Prostate gland (tissue), 2 donors: ENCODE results near the gene HSDL1. TPM values are rescaled to one million over a fixed set of nuclear protein-coding genes. Genes with fewer than 3 reads are reported as not detected.

Experiments used
- DNase-seq: peaks from one replicate; pipeline ENCODE4 v3.0.0-alpha.2; 2019; ENCODE audit warnings: low spot score
- H3K27ac ChIP-seq, 2 donors: fragments of 200-600 bp; sonication (generic); 2 replicates each; pipeline ENCODE4 v1.5.1; 2017 to 2019
- H3K27me3 ChIP-seq: fragments of 200-600 bp; sonication (generic); replicated peaks from 2 replicates; pipeline ENCODE4 v1.5.1; 2019; ENCODE audit not compliant: insufficient read depth
- H3K36me3 ChIP-seq, 2 donors: fragments of 200-600 bp; sonication (generic); 1 replicate in 1 of 2; 2 replicates in 1 of 2; pipeline versions ENCODE4 v1.5.1 to v1.8.1; 2017 to 2019
- H3K4me1 ChIP-seq: fragments of 200-600 bp; sonication (generic); replicated peaks from 2 replicates; pipeline ENCODE4 v1.5.1; 2019
- H3K4me3 ChIP-seq, 2 donors: fragments of 200-600 bp; sonication (generic); 2 replicates each; pipeline ENCODE4 v1.5.1; 2017 to 2019
- H3K9me3 ChIP-seq: fragments of 200-600 bp; sonication (generic); 2 replicates; pipeline ENCODE4 v1.5.1; 2017
- CTCF ChIP-seq, 4 experiments: fragments of 200-600 bp in 2 of 4; fragments of 450-650 bp in 2 of 4; sonication (generic) in 2 of 4; IDR thresholded peaks; 1 replicate in 3 of 4; 2 replicates in 1 of 4; pipeline ENCODE4 v1.5.1; 2016 to 2019; ENCODE audit warnings: antibody characterized with exemption in 4 of 4, mild to moderate bottlenecking in 2 of 4, moderate library complexity in 2 of 4
- POLR2A ChIP-seq: fragments of 450-650 bp; IDR thresholded peaks from one replicate; pipeline ENCODE4 v1.6.1; 2016; ENCODE audit warnings: antibody characterized with exemption, mild to moderate bottlenecking
- POLR2AphosphoS5 ChIP-seq: sonication (generic); formaldehyde crosslinking; IDR thresholded peaks from one replicate; pipeline ENCODE4 v1.6.1; 2017; ENCODE audit warnings: antibody characterized with exemption
- WGBS: methylation state at CpG from one replicate; pipeline ENCODE4 v1.1.5; 2018; 5-methylcytosine and 5-hydroxymethylcytosine counted together
- intact Hi-C: fragments of 100-400 bp; cut with DNase I; formaldehyde crosslinking; loops from one replicate; pipeline ENCODE4 v1.14.2; 2022
- total RNA-seq, 2 donors: library from RNA; depleted of rRNA; stranded (reverse); fragments of >200 nt; gene quantifications; one replicate each; pipeline ENCODE4 v1.1.0, GENCODE V29; 2016

The HSDL1 gene
- total RNA-seq, 2 donors from 2014 or later = 12.0 to 17.3 TPM

- no peak overlapping the region for H3K4me3 ChIP-seq
- TF ChIP-seq POLR2A (no peak), CTCF (IDR thresholded peaks at IDR 0.05) (no peak), POLR2AphosphoS5 (no peak)
- H3K27me3 ChIP-seq = no peaks in the 10 kb centered on the region
- H3K27ac ChIP-seq = no peak overlapping the region
- WGBS = 88% methylated on average over 14 of the region's 14 CpGs
- H3K9me3 ChIP-seq = no peaks in the 10 kb centered on the region
- peaks cover 0 to 13% of the 10 kb centered on the region in 2 donors for H3K36me3 ChIP-seq
- intact Hi-C loops = loop anchor here (10.0 kb wide), 1 partner anchor 403 kb away; no protein-coding TSS in a partner anchor
- peaks cover 4% of the 10 kb centered on the region for H3K4me1 ChIP-seq
- no peak for DNase-seq
Measured at GRCh38 chr16:84081446-84081989, 63.5 kb downstream of the HSDL1 start.

GRCh38 chr16:84080813-84081212, 64.2 kb downstream of the HSDL1 start:
- Histone ChIP-seq H3K36me3 (peaks cover 0 to 13% of the 10 kb centered on the region in 2 donors), H3K4me1 (peaks cover 4% of the 10 kb centered on the region), H3K9me3 (no peaks in the 10 kb centered on the region), H3K4me3 (no peak overlapping the region), H3K27me3 (no peaks in the 10 kb centered on the region), H3K27ac (no peak overlapping the region)
- TF ChIP-seq POLR2AphosphoS5 = no peak
- no peak for TF ChIP-seq CTCF (IDR thresholded peaks at IDR 0.05)
- no peak for TF ChIP-seq POLR2A
- no peak for DNase-seq
- intact Hi-C loops = loop anchor here (10.0 kb wide), 1 partner anchor 404 kb away; no protein-coding TSS in a partner anchor
- 78% methylated on average over 6 of the region's 6 CpGs for WGBS

GRCh38 chr16:84080378-84080777, 64.6 kb downstream of the HSDL1 start:
- Histone ChIP-seq H3K9me3 (no peaks in the 10 kb centered on the region), H3K27ac (no peak overlapping the region), H3K36me3 (peaks cover 0 to 13% of the 10 kb centered on the region in 2 donors), H3K4me1 (peaks cover 4% of the 10 kb centered on the region), H3K27me3 (no peaks in the 10 kb centered on the region), H3K4me3 (no peak overlapping the region)
- TF ChIP-seq POLR2AphosphoS5 (no peak), POLR2A (no peak), CTCF (IDR thresholded peaks at IDR 0.05) (no peak)
- no peak for DNase-seq
- WGBS = 72% methylated on average over 8 of the region's 8 CpGs
- intact Hi-C loops = loop anchor here (10.0 kb wide), 1 partner anchor 404 kb away; no protein-coding TSS in a partner anchor

GRCh38 chr16:84079664-84080063, 65.3 kb downstream of the HSDL1 start:
- WGBS = 88% methylated on average over 6 of the region's 6 CpGs
- no peak for DNase-seq
- H3K9me3 ChIP-seq = no peaks in the 10 kb centered on the region
- intact Hi-C loops = loop anchor here (10.0 kb wide), 1 partner anchor 405 kb away; no protein-coding TSS in a partner anchor
- H3K4me3 ChIP-seq = no peak overlapping the region
- no peak for TF ChIP-seq POLR2AphosphoS5
- TF ChIP-seq POLR2A = no peak
- TF ChIP-seq CTCF (IDR thresholded peaks at IDR 0.05) = no peak
- H3K36me3 ChIP-seq = peaks cover 0 to 13% of the 10 kb centered on the region in 2 donors
- H3K4me1 ChIP-seq = no peaks in the 10 kb centered on the region
- H3K27ac ChIP-seq = no peak overlapping the region
- no peaks in the 10 kb centered on the region for H3K27me3 ChIP-seq

GRCh38 chr16:84075376-84075775, 69.6 kb downstream of the HSDL1 start:
- intact Hi-C loops = no loop called here
- Histone ChIP-seq H3K4me1 (no peaks in the 10 kb centered on the region), H3K9me3 (no peaks in the 10 kb centered on the region), H3K27ac (no peak overlapping the region), H3K4me3 (no peak overlapping the region), H3K36me3 (peaks cover under 1 to 2% of the 10 kb centered on the region in 2 donors), H3K27me3 (no peaks in the 10 kb centered on the region)
- WGBS = 73% methylated on average over 11 of the region's 11 CpGs
- TF ChIP-seq CTCF (IDR thresholded peaks at IDR 0.05) = no peak
- no peak for TF ChIP-seq POLR2A
- TF ChIP-seq POLR2AphosphoS5 = no peak
- no peak for DNase-seq
